Mammary epithelial cell (primary cell): Measurements from ENCODE around the gene DLD.
"Not testable (repeated sequence)": the region's sequence is repeated elsewhere in the genome, so short reads cannot be mapped to it uniquely, and the experiment has no call there.

Experiments used
- EZH2 ChIP-seq: IDR thresholded peaks from 2 replicates; pipeline ENCODE4 v1.6.1; 2012; ENCODE audit warnings: low read length, inconsistent platforms, borderline replicate concordance
- TF ChIP-seq, protein P1 (sequence below), 2 donors: IDR thresholded peaks in 1 of 2; conservative IDR thresholded peaks in 1 of 2; 2 replicates each; pipeline ENCODE4 v1.5.1; 2011 to 2012; ENCODE audit warnings: inconsistent platforms in 2 of 2, low read length in 2 of 2, mild to moderate bottlenecking in 2 of 2, control low read depth in 1 of 2, low read depth in 1 of 2; ENCODE audit not compliant: insufficient read depth in 1 of 2; ENCODE audit errors: extremely low read depth in 1 of 2

DNA sequence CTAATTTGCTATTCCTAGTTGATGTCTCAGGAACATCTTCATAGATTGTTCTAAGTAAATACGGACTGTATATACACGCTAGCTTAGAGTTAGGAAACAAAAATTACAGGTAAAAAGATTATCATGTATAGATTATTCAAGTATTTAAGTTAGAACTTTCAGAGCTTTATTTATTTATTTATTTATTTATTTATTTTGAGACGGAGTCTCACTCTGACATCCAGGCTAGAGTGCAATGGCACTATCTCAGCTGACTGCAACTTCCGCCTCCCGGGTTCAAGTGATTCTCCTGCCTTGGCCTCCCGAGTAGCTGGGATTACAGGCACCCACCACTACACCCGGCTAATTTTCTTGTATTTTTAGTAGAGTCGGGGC lies 1.4 kb downstream of the DLD start:
- TF ChIP-seq, protein P1, sequence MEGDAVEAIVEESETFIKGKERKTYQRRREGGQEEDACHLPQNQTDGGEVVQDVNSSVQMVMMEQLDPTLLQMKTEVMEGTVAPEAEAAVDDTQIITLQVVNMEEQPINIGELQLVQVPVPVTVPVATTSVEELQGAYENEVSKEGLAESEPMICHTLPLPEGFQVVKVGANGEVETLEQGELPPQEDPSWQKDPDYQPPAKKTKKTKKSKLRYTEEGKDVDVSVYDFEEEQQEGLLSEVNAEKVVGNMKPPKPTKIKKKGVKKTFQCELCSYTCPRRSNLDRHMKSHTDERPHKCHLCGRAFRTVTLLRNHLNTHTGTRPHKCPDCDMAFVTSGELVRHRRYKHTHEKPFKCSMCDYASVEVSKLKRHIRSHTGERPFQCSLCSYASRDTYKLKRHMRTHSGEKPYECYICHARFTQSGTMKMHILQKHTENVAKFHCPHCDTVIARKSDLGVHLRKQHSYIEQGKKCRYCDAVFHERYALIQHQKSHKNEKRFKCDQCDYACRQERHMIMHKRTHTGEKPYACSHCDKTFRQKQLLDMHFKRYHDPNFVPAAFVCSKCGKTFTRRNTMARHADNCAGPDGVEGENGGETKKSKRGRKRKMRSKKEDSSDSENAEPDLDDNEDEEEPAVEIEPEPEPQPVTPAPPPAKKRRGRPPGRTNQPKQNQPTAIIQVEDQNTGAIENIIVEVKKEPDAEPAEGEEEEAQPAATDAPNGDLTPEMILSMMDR (conservative IDR thresholded peaks at IDR 0.05 in 1 of 2, IDR thresholded peaks at IDR 0.05 in 1 of 2; ENCODE audit: extremely low read depth in 1 of 2, insufficient read depth in 1 of 2, low read depth in 1 of 2, low read length in 2 of 2), result not testable (repeated sequence)
- not testable (repeated sequence) for TF ChIP-seq EZH2
